Activated CD8-positive, alpha-beta memory T cell treated with anti-CD3 and anti-CD28 coated beads for 1 hour (primary cell): ENCODE results near the gene SH3TC1.

Experiments
- DNase-seq, 2 donors: peaks; one replicate each; pipeline ENCODE4 v3.0.0-alpha.2; 2020; ENCODE audit warnings: low read depth in 1 of 2; ENCODE audit errors: extremely low read depth in 1 of 2

SH3TC1 gene

GRCh38 chr4:8198206-8198905, 734 bp upstream of the SH3TC1 start:
- DNase-seq = no peak

DNA sequence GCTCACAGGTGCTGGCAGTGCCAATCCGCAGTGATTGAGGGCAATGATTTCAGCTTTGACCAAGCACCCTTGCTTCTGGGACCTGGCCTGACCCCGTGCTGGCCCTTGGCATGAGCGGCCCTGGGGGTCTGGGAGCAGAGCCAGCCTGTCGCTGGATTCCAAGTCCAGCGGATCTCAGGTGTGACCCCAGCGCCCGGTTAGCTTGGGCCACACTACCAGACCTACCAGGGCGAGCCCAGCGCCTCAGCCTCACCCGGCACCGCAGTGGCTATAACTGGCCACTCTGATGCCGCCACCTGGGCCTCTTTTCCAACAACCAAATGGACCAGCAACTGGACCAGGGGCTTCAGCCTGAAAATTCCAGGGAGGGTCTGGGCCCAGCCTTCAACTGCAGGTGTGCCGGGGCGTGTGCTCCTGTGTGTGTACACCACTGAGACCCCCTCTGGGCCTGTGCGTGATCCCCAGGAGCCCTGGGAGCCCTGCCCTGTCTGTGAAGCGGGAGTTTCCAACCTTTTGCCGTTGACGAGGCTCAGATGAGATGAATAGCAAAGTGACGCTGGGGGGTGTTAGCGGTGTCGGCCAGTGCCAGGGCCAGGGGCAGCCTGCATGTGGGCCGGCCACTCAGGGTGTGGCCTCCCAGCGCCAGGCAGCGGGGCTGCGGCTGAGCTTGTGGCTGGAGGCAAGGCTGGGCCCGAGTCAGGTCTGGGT, 658 bp downstream of the SH3TC1 start:
- no peak for DNase-seq

- no peak for DNase-seq
These were observed 1.3 kb downstream of the SH3TC1 start for GRCh38 chr4:8200302-8200975.

GRCh38 chr4:8201321-8201781, 2.3 kb downstream of the SH3TC1 start:
- DNase-seq = no peak

DNA sequence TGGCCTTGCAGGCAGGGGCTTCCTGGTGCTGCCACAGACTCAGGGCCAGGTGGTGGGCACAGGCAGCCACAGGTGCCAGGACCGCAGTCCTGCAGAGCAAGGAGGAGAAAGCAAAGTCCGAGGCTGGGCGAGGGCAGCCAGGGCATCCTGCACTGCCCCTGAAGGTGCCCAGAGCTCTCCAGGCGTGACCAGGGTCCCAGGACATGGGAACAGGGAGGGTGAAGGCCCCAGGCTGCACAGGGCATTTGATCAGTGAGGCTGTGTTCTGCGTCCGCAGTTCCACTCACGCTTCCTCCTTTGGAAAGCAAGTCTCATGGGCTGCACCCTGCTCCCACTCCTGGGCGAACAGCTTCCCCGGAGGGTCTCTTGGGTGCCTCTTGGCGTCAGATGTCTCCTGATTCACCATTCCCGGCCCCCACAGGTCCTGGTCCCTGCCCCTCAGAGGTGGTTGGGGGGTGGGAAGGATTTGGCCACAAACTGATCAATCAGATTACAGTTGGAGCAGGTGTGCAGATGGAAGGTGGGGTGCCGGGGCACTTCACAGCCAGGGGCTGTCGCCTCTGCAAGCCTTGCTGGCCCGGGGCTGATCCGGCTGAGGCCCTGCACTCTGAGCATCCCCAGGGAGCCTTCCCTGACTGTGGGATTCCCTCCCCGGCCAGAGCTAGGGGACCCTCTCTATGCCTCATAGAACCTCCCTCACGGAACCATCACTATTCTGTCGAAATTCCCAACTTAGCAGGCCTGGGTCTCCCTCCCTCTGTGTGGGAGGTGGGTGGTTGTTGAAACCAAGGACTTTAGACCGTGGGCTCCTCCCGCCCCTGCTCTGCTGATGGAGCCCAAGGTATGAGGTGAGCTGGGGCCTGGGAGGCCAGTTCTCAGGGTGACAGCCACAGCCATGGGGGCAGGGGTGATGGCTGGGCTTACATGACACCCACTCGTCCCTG, 3.3 kb downstream of the SH3TC1 start:
- no peak for DNase-seq

DNA sequence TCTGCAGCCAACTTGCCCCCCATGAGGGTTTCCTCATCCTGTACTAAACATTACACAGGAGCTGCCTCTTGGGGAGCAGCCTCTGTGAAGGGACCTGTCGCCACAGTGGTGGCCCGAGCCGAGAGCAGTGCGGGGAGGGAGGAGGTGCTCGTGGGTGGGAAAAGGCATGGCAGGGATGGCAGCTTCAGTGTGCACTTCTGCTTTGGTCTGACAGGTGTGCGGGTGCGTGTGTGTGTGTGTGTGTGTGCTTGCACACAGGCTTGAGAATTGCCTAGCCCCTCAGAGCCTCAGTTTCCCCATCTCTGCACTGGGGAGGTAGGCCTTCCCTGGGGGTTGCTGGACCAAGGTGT, 3.9 kb downstream of the SH3TC1 start:
- DNase-seq = no peak

GRCh38 chr4:8203817-8204216, 4.7 kb downstream of the SH3TC1 start:
- DNase-seq = no peak

- no peak for DNase-seq
These were observed 5.6 kb downstream of the SH3TC1 start for GRCh38 chr4:8204576-8205227.

DNA sequence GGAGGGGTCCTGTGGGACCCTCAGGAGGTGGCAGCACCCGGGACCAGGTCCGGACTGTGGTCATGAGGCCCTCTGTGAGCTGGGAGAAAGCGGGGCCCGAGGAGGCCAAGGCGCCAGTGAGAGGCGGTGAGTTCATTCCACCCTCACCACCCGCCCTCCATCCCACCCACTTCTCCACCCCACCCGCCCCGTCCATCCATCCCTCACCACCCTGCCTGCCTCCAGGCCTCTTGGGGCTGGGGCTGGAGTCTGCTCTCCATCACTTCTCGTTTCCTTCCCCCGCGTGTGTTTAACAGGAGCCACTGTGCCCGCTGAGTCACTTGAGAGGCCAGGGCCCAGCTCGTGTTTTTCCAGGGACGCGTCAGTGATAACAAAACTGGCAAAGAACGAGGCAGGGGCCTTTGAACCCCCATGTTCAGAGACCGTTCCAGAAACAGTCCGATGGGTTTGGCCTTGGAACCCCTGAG, 6.2 kb downstream of the SH3TC1 start:
- no peak for DNase-seq

- DNase-seq = no peak
These were observed 6.9 kb downstream of the SH3TC1 start for GRCh38 chr4:8205749-8206611.

GRCh38 chr4:8207314-8207713, 8.2 kb downstream of the SH3TC1 start:
- no peak for DNase-seq

GRCh38 chr4:8208565-8208964, 9.5 kb downstream of the SH3TC1 start:
- DNase-seq = no peak

DNA sequence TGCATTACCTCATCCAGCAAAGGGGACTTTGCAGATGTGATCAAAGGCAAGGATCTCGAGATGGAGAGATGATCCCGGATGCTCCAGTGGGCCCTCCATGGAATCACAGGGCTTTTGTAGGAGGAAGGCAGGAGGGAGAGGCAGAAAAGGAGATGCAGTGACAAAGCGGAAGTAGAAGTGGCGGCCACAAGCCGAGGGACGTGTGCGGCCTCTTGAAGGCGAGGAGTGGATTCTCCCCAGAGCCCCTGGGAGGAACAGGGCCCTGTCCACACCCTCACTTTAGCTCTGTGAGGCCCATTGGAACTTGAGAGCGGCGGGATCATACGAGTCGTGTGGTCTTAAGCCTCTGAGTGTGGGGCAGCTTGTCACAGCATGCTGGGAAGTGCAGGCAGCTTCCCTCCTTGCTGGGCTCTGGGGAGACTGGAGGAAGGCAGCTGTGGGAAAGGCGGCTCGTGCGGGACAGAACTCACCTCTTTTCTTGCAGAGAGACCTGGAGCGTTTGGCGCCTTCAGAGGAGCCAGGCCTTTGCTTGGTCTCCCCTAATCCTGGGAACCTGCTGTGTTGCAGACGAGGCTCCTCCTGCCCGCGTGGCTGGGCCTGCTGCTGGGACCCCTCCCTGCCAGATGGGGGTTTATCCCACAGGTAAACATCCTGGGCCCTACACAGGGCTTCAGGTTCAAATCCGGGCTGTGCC, 10.2 kb downstream of the SH3TC1 start:
- no peak for DNase-seq

DNA sequence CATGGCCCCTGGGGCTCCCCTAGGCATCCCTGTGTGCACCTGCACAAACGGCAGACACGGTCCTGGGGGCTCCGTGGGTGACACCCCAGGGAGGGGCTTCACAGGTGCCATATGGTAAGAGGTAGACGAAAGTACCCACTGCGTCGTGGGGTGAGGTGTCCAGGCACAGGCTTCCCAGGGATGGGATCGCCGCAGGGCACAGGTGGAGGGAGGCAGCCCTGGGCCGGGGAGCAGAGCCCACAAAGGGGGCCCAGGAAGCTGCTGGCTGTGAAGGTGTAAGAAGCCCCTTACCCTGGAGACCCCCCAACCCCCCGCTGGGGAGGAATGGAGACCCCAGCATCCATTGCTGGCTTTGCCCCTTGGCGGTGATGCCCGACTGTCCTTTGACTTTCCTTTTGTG, 10.9 kb downstream of the SH3TC1 start:
- DNase-seq = no peak

- DNase-seq = no peak
These were observed 11.5 kb downstream of the SH3TC1 start for GRCh38 chr4:8210616-8211015.

DNA sequence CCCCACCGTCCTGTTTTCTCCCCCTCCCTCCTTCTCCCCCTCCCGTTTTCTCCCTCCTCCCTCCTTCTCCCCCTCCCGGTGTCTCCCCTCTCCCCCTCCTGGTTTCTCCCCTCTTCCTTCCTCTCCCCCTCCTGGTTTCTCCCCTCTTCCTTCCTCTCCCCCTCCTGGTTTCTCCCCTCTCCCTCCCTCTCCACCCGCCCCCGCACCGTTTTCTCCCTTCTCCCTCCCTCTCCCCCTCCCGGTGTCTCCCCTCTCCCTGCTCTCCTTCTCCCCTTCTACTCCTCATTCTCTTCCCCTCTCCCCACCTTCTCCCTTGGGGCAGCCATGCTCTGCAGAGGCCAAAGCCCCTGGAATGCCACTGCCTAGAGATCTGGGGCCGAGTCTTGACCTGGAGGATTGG, 12.2 kb downstream of the SH3TC1 start:
- no peak for DNase-seq

DNA sequence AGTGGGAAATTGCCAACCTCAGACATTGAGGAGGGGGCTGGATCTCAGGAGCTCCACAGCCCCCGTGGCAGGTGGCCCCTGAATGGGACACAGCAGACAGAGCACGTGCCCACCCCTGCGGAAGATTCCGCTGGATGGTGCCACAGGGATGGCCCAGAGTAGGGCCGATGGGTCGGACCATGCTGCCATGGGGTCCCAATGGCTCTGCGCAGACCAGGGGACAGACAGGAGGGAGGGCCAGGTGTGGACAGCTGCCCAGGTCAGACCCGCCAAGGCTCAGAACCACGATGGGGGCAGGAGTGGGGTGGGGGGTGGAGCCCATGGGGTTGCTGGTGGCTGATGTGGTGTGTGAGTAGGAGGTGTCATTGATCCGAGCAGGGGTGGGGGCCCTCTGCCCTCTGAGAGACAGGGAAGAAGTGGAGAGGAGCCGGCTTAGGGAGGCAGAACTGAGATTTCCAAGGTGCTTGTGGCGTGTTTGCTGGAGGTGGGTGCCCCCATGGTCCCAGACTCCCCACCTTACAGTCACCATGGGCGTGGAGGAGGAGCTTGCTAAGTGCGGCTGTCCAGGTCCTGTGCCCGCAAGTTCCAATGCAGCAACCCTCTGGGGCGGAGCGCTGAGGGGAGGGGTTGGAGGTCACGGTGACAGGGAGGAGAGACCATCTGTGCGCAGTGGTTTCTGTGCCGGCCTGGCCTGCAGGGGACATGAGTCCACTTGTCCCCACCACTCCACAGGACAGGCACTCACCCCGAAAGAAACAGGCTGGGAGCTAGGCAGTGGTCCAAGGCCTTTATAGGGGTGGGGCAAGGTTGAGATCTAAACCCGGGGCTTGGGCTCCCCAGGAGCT, 12.9 kb downstream of the SH3TC1 start:
- no peak for DNase-seq

DNA sequence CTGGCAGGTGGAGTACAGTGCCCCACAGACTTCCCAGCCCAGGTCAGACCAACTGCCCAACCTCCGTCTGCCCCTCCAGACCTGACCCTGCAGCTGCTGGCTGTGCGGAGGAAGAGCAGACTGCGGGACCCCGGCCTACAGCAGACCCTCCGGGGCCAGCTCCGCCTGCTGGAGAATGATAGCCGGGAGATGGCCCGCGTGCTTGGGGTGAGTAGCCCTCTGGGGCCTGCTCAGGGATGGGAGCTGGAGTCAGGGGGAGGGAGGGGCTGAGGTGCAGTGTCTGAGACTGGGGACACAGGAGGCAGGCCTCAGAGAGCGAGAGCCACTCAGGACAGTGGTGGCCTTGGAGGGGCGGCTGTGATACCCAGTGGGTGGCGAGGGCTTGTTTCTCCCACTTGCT, 13.5 kb downstream of the SH3TC1 start:
- DNase-seq = no peak
